DOHH2 (cell line): ENCODE data around the gene GPR132.

Experiments used
- EZH2phosphoT487 ChIP-seq: fragments of 200-600 bp; sonication (generic); IDR thresholded peaks from 2 replicates; pipeline ENCODE4 v1.6.1; 2017; ENCODE audit warnings: borderline replicate concordance, mild to moderate bottlenecking, antibody characterized with exemption, low read length, moderate library complexity, mixed read lengths
- TF ChIP-seq, protein P1 (sequence below): fragments of 200-600 bp; sonication (generic); IDR thresholded peaks from one replicate; pipeline ENCODE4 v1.5.1; 2014; ENCODE audit warnings: antibody characterized with exemption, mild to moderate bottlenecking, low read depth, low read length; ENCODE audit not compliant: poor library complexity, severe bottlenecking

DNA sequence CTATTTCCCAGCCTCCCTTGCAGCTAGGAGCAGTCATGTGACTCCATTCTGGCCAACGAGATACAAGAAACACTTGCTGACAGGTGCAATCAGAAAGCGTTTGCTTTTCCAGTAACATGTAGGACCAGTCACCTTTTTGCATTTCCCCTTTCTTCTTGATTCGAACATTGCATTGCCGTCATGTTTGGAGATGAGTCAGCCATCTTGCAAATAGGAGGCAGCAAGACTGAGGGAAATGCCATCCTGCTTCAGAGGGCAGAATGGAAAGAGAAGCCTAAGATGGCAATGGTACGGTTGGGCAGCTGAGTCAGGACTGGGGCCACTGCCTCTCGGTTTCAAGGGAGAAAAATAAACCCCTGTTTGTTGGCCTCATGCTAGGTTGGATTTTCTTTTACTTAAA, 34.5 kb upstream of the GPR132 start:
- TF ChIP-seq, protein P1, sequence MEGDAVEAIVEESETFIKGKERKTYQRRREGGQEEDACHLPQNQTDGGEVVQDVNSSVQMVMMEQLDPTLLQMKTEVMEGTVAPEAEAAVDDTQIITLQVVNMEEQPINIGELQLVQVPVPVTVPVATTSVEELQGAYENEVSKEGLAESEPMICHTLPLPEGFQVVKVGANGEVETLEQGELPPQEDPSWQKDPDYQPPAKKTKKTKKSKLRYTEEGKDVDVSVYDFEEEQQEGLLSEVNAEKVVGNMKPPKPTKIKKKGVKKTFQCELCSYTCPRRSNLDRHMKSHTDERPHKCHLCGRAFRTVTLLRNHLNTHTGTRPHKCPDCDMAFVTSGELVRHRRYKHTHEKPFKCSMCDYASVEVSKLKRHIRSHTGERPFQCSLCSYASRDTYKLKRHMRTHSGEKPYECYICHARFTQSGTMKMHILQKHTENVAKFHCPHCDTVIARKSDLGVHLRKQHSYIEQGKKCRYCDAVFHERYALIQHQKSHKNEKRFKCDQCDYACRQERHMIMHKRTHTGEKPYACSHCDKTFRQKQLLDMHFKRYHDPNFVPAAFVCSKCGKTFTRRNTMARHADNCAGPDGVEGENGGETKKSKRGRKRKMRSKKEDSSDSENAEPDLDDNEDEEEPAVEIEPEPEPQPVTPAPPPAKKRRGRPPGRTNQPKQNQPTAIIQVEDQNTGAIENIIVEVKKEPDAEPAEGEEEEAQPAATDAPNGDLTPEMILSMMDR: no peak
- no peak for TF ChIP-seq EZH2phosphoT487
